H1 (cell line): ENCODE data around the gene ACAP1. TPM values are rescaled to one million over a fixed set of nuclear protein-coding genes. Genes with fewer than 3 reads are reported as not detected.

Source experiments
- CTCF ChIA-PET: fragments of 300-600 bp; sonication (Branson Sonifier 250); formaldehyde crosslinking; loops from one replicate; lab custom pipeline; 2021; ENCODE audit not compliant: partially characterized antibody; lab: Charles Lee
- POLR2A ChIA-PET: fragments of 300-600 bp; sonication (Branson Sonifier 250); formaldehyde crosslinking; loops from one replicate; lab custom pipeline; 2021; ENCODE audit warnings: inconsistent platforms; ENCODE audit not compliant: partially characterized antibody; lab: Charles Lee
- DNase-seq, 2 experiments: peaks; one replicate each; pipeline versions ENCODE4 v3.0.0 to v3.0.0-alpha.2; 2010 to 2022; ENCODE audit warnings: low spot score in 2 of 2, low read depth in 1 of 2, mixed read lengths in 1 of 2
- FAIRE-seq: peaks from 2 replicates; lab custom pipeline; 2011; peaks lifted over from hg19 to GRCh38; lab: Jason Lieb, UNC
- H2AFZ ChIP-seq: 2 replicates; pipeline ENCODE4 v1.8.1; 2012; ENCODE audit warnings: low read length, inconsistent platforms
- H2AK5ac ChIP-seq: 2 replicates; pipeline ENCODE4 v1.6.1; 2013; ENCODE audit warnings: low read depth, low read length
- H2BK120ac ChIP-seq: replicated peaks from 2 replicates; pipeline ENCODE3; 2013; ENCODE audit warnings: low read depth, low read length, inconsistent platforms
- H2BK12ac ChIP-seq: 2 replicates; pipeline ENCODE4 v1.6.1; 2013; ENCODE audit warnings: low read depth, low read length
- H2BK15ac ChIP-seq: 2 replicates; pipeline ENCODE4 v1.6.1; 2013; ENCODE audit warnings: low read length
- H2BK20ac ChIP-seq: 2 replicates; pipeline ENCODE4 v1.6.1; 2013; ENCODE audit warnings: low read length
- H2BK5ac ChIP-seq: 2 replicates; pipeline ENCODE4 v1.6.1; 2013; ENCODE audit warnings: low read depth, low read length
- H3K14ac ChIP-seq: 2 replicates; pipeline ENCODE4 v1.6.1; 2013; ENCODE audit warnings: inconsistent platforms; ENCODE audit not compliant: insufficient read length
- H3K18ac ChIP-seq: 2 replicates; pipeline ENCODE4 v1.6.1; 2013; ENCODE audit warnings: low read length; ENCODE audit errors: extremely low read depth
- H3K23ac ChIP-seq: 2 replicates; pipeline ENCODE4 v1.6.1; 2013; ENCODE audit warnings: inconsistent platforms; ENCODE audit not compliant: insufficient read length
- H3K23me2 ChIP-seq: 2 replicates; pipeline ENCODE4 v1.6.1; 2013; ENCODE audit warnings: low read depth, low read length
- H3K27ac ChIP-seq: 2 replicates; pipeline ENCODE4 v1.6.1; 2011; ENCODE audit warnings: low read depth, low read length, inconsistent platforms
- H3K27me3 ChIP-seq, 4 experiments: replicated peaks in 1 of 4; 1 replicate in 1 of 4; 2 replicates in 3 of 4; pipeline versions ENCODE4 v1.6.1 to v1.8.1; 2011 to 2013; ENCODE audit warnings: low read length in 3 of 4, mild to moderate bottlenecking in 3 of 4, inconsistent platforms in 2 of 4, mixed read lengths in 2 of 4, moderate library complexity in 1 of 4; ENCODE audit not compliant: control insufficient read depth in 3 of 4, insufficient read depth in 3 of 4; ENCODE audit errors: extremely low read depth in 1 of 4
- H3K36me3 ChIP-seq, 4 experiments: 2 replicates each; pipeline versions ENCODE4 v1.6.1 to v1.8.1; 2011 to 2013; ENCODE audit warnings: mild to moderate bottlenecking in 4 of 4, low read length in 3 of 4, moderate library complexity in 2 of 4, control low read depth in 1 of 4, inconsistent platforms in 1 of 4; ENCODE audit not compliant: insufficient read depth in 4 of 4, control insufficient read depth in 2 of 4
- H3K4ac ChIP-seq: replicated peaks from 2 replicates; pipeline ENCODE3; 2013; ENCODE audit warnings: low read length, low read depth, mixed read lengths, inconsistent platforms; ENCODE audit not compliant: insufficient read length
- H3K4me1 ChIP-seq, 4 experiments: replicated peaks in 1 of 4; 1 replicate in 1 of 4; 2 replicates in 3 of 4; pipeline versions ENCODE4 v1.6.1 to v1.8.1; 2011 to 2013; ENCODE audit warnings: low read length in 3 of 4, inconsistent platforms in 2 of 4, mixed read lengths in 1 of 4; ENCODE audit not compliant: insufficient read depth in 4 of 4, control insufficient read depth in 3 of 4
- H3K4me2 ChIP-seq, 2 experiments: 2 replicates each; pipeline versions ENCODE4 v1.6.1 to v1.8.1; 2011 to 2013; ENCODE audit warnings: low read depth in 2 of 2, low read length in 2 of 2, control low read depth in 1 of 2, inconsistent platforms in 1 of 2, mild to moderate bottlenecking in 1 of 2; ENCODE audit not compliant: insufficient read depth in 1 of 2
- H3K4me3 ChIP-seq, 4 experiments: fragments of 200-600, 300-600 bp in 1 of 4; sonication (generic), shearing (Covaris generic), sonication (Bioruptor Twin) in 1 of 4; 2 replicates each; pipeline versions ENCODE4 v1.5.1 to v1.8.1; 2011 to 2016; ENCODE audit warnings: low read length in 4 of 4, low read depth in 3 of 4, control low read depth in 2 of 4, inconsistent platforms in 2 of 4, mild to moderate bottlenecking in 2 of 4, mixed read lengths in 1 of 4, moderate library complexity in 1 of 4; ENCODE audit not compliant: insufficient read depth in 2 of 4; ENCODE audit errors: extremely low read depth in 1 of 4
- H3K56ac ChIP-seq: replicated peaks from 2 replicates; pipeline ENCODE3; 2013; ENCODE audit warnings: low read depth, mild to moderate bottlenecking, mixed read lengths, low read length, inconsistent platforms; ENCODE audit not compliant: insufficient read length
- H3K79me1 ChIP-seq: 2 replicates; pipeline ENCODE4 v1.6.1; 2013; ENCODE audit warnings: low read depth, low read length, control low read depth
- H3K79me2 ChIP-seq, 2 experiments: 2 replicates each; pipeline versions ENCODE4 v1.6.1 to v1.8.1; 2012 to 2013; ENCODE audit warnings: low read length in 2 of 2, mild to moderate bottlenecking in 2 of 2, inconsistent platforms in 1 of 2; ENCODE audit not compliant: insufficient read depth in 2 of 2, control insufficient read depth in 1 of 2
- H3K9ac ChIP-seq, 4 experiments: replicated peaks in 1 of 4; 1 replicate in 1 of 4; 2 replicates in 3 of 4; pipeline versions ENCODE4 v1.6.1 to v1.8.1; 2011 to 2013; ENCODE audit warnings: low read depth in 3 of 4, low read length in 3 of 4, control low read depth in 2 of 4, mild to moderate bottlenecking in 2 of 4, moderate library complexity in 2 of 4, inconsistent platforms in 1 of 4; ENCODE audit errors: extremely low read depth in 1 of 4
- H3K9me3 ChIP-seq, 2 experiments: 2 replicates each; pipeline versions ENCODE4 v1.6.1 to v1.8.1; 2012 to 2013; ENCODE audit warnings: mild to moderate bottlenecking in 2 of 2, moderate library complexity in 2 of 2, control low read depth in 1 of 2, inconsistent platforms in 1 of 2, low read depth in 1 of 2, low read length in 1 of 2, mixed read lengths in 1 of 2; ENCODE audit not compliant: insufficient read depth in 2 of 2
- H4K20me1 ChIP-seq, 2 experiments: replicated peaks in 1 of 2; 2 replicates each; pipeline versions ENCODE3 to v1.8.1; 2011 to 2013; ENCODE audit warnings: inconsistent platforms in 2 of 2, low read length in 2 of 2, mild to moderate bottlenecking in 1 of 2; ENCODE audit not compliant: insufficient read depth in 2 of 2, control insufficient read depth in 1 of 2
- H4K5ac ChIP-seq: 2 replicates; pipeline ENCODE4 v1.6.1; 2013; ENCODE audit warnings: low read length, low read depth, mixed read lengths, inconsistent platforms; ENCODE audit not compliant: insufficient read length
- H4K8ac ChIP-seq: 2 replicates; pipeline ENCODE4 v1.8.0; 2013; ENCODE audit warnings: mild to moderate bottlenecking, moderate library complexity, low read length, inconsistent platforms; ENCODE audit not compliant: insufficient read depth; ENCODE audit errors: extremely low read depth
- H4K91ac ChIP-seq: replicated peaks from 2 replicates; pipeline ENCODE3; 2013; ENCODE audit warnings: low read length, mixed read lengths, inconsistent platforms; ENCODE audit not compliant: insufficient read length
- CHD2 ChIP-seq: IDR thresholded peaks from 2 replicates; pipeline ENCODE4 v1.6.1; 2012; ENCODE audit warnings: low read length, improper control_type of control experiment
- EZH2 ChIP-seq: fragments of 200-600 bp; sonication (generic); IDR thresholded peaks from 2 replicates; pipeline ENCODE4 v1.7.1; 2012; ENCODE audit warnings: low read depth, mild to moderate bottlenecking, moderate library complexity, low read length, inconsistent platforms; ENCODE audit not compliant: severe bottlenecking
- GABPA ChIP-seq: IDR thresholded peaks from 2 replicates; pipeline ENCODE4 v1.6.1; 2011; ENCODE audit warnings: mild to moderate bottlenecking, low read length, moderate library complexity, borderline replicate concordance; ENCODE audit not compliant: insufficient read depth
- JUN ChIP-seq: IDR thresholded peaks from 2 replicates; pipeline ENCODE4 v1.6.1; 2011; ENCODE audit warnings: low read depth, mild to moderate bottlenecking, improper control_type of control experiment, low read length
- POU5F1 ChIP-seq: IDR thresholded peaks from 2 replicates; pipeline ENCODE4 v1.6.1; 2011; ENCODE audit warnings: low read depth, mild to moderate bottlenecking, low read length, moderate library complexity
- SIRT6 ChIP-seq: IDR thresholded peaks from one replicate; pipeline ENCODE4 v1.7.1; 2012; ENCODE audit warnings: low read length, inconsistent platforms
- SP1 ChIP-seq: IDR thresholded peaks from 2 replicates; pipeline ENCODE4 v1.6.1; 2011; ENCODE audit warnings: low read depth, low read length
- SP4 ChIP-seq: IDR thresholded peaks from 2 replicates; pipeline ENCODE4 v1.6.1; 2012; ENCODE audit warnings: low read length, inconsistent platforms
- YY1 ChIP-seq: IDR thresholded peaks from 2 replicates; pipeline ENCODE4 v1.6.1; 2011; ENCODE audit warnings: low read depth, mild to moderate bottlenecking, low read length
- ZNF274 ChIP-seq: IDR thresholded peaks from 2 replicates; pipeline ENCODE4 v1.7.0; 2012; ENCODE audit warnings: low read length, borderline replicate concordance; ENCODE audit errors: extremely low read depth
- WGBS, 2 experiments: shearing (Covaris generic) in 1 of 2; methylation state at CpG; one replicate each; pipeline versions ENCODE4 v1.1.6 to v1.1.7; 2013 to 2015; ENCODE audit warnings: low lambda C conversion rate in 2 of 2, mixed read lengths in 2 of 2, inconsistent platforms in 1 of 2, low coverage in 1 of 2, missing lambda C conversion rate in 1 of 2; ENCODE audit not compliant: insufficient replicate concordance in 2 of 2, insufficient coverage in 1 of 2, insufficient read length in 1 of 2; ENCODE audit errors: extremely low coverage in 1 of 2, missing lambda C conversion rate in 1 of 2; 5-methylcytosine and 5-hydroxymethylcytosine counted together
- polyA plus RNA-seq, 7 experiments: library from polyadenylated mRNA; depleted of rRNA in 3 of 7; stranded (reverse) in 5 of 7; unstranded in 2 of 7; fragments of >200 nt in 5 of 7; fragments of 200-250 nt in 2 of 7; gene quantifications; 1 replicate in 5 of 7; 2 replicates in 1 of 7; 4 replicates in 1 of 7; pipeline versions ENCODE4 v1.2.1 to v1.2.3, GENCODE V29; 2011 to 2013; ENCODE audit warnings: missing spikeins in 2 of 7, mixed read lengths in 2 of 7
- total RNA-seq: library from RNA; stranded (reverse); fragmentation: NEBNext Ultra II Directional; extraction: Animal tissue kit (Norgen Biotek cat#: 25700); gene quantifications from 2 replicates; pipeline ENCODE4 v1.2.1, GENCODE V29; 2021

ACAP1 gene
- total and polyA plus RNA-seq, 2 of the 8 experiments (the other 6 are each of a cell fraction or from before 2014, with no cell fraction given), result 11.9 to 45.1 TPM

DNA sequence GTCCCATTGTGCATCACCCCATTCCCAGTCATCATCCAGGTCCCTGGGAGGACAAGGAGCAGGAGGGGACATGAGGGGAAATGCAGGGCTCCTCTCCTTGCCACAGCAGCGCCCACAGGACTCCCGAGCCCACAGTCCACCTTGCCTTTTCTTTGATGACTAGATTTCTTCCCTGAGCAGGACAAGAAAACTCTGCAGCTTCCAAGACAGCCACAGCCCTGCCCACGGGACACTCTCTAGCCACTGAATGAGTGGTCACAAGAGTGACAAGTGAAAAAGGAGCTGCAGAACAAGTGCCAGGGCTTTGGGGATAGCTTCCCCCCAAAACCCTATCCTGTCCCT, 11.9 kb upstream of the ACAP1 start:
- peaks cover 2 to 22% of the 10 kb centered on the region in 2 experiments for H4K20me1 ChIP-seq
- H3K4me1 ChIP-seq, result peaks cover 0 to 10% (median under 1%) of the 10 kb centered on the region in 4 experiments; a peak in 2 of 7 replicates
- no peak overlapping the region for H4K91ac ChIP-seq
- H3K27ac ChIP-seq, result 0 out of 2 replicates have a peak overlapping the region, but pooled peaks have one; percentile 19
- H3K4ac ChIP-seq, result no peak overlapping the region
- H3K79me2 ChIP-seq, result peaks cover 0 to 14% of the 10 kb centered on the region in 2 experiments; a peak in 2 of 4 replicates
- ChIA-PET POLR2A (interaction anchor here (1.1 to 13.4 kb wide), 6 partner anchors 10 to 85 kb away, joined by 3 to 223 read pairs (median 6); partner anchors contain the start of genes ACAP1 and GPS2), CTCF (interaction anchor here (0.6 to 9.3 kb wide), 12 partner anchors 9 to 1959 kb away, joined by 3 to 167 read pairs (median 7); partner anchors contain the start of genes ACAP1, GPS2, NLGN2 and TMEM95)
- H3K14ac ChIP-seq, result no peak overlapping the region
- H2BK15ac ChIP-seq, result no peak overlapping the region
- H3K9me3 ChIP-seq, result no peaks in the 10 kb centered on the region
- no peak overlapping the region for H3K4me3 ChIP-seq
- no peak overlapping the region for H2AK5ac ChIP-seq
- H3K36me3 ChIP-seq, result peaks cover 26 to 45% (median 43%) of the 10 kb centered on the region in 4 experiments
- no peak overlapping the region for H2BK12ac ChIP-seq
- H3K23ac ChIP-seq, result no peak overlapping the region
- H2AFZ ChIP-seq, result no peak overlapping the region
- no peak overlapping the region for H2BK20ac ChIP-seq
- no peak overlapping the region for H2BK5ac ChIP-seq
- H3K27me3 ChIP-seq, result no peaks in the 10 kb centered on the region; a peak in 1 of 7 replicates
- H3K79me1 ChIP-seq, result peaks cover 2% of the 10 kb centered on the region; the same call in 1 of the 2 replicates
- H3K18ac ChIP-seq, result no peak overlapping the region
- peaks cover 5% of the 10 kb centered on the region for H3K23me2 ChIP-seq
- WGBS, 2 experiments, result 78% methylated on average over 3 of the region's 3 CpGs; no CpG with 5 or more reads in 1 of the 2 experiments
- H2BK120ac ChIP-seq, result no peak overlapping the region
- H3K4me2 ChIP-seq, result no peak overlapping the region
- H4K5ac ChIP-seq, result no peak overlapping the region
- DNase-seq (no peak), FAIRE-seq (no peak)
- peak overlapping the region; percentile 3; the same call in 1 of the 2 replicates for H4K8ac ChIP-seq
- H3K56ac ChIP-seq, result no peak overlapping the region
- H3K9ac ChIP-seq, result no peak overlapping the region
- TF ChIP-seq SP1, result no peak
- TF ChIP-seq CHD2, result no peak
- no peak for TF ChIP-seq JUN
- no peak for TF ChIP-seq ZNF274
- no peak for TF ChIP-seq EZH2
- no peak for TF ChIP-seq GABPA
- TF ChIP-seq POU5F1, result no peak
- no peak for TF ChIP-seq SP4
- no peak for TF ChIP-seq SIRT6
- TF ChIP-seq YY1, result no peak
